Caco-2 (cell line): ENCODE measurements around the gene APOH. TPM values are rescaled to one million over a fixed set of nuclear protein-coding genes. Genes with fewer than 3 reads are reported as not detected.

ENCODE experiments used
- BruUV-seq: library from RNA; stranded (reverse); fragments of 400-500 nt; replicated peaks from 2 replicates; lab custom pipeline; 2021; lab: Mats Ljungman, UMichigan
- CTCF ChIA-PET: fragments of 300-600 bp; sonication (Branson Sonifier 250); formaldehyde crosslinking; loops from one replicate; lab custom pipeline; 2022; ENCODE audit warnings: antibody characterized with exemption; lab: Charles Lee
- POLR2A ChIA-PET: fragments of 300-600 bp; sonication (Branson Sonifier 250); formaldehyde crosslinking; loops from one replicate; lab custom pipeline; 2022; ENCODE audit warnings: antibody characterized with exemption; lab: Charles Lee
- DNase-seq, 2 experiments: peaks; one replicate each; pipeline versions ENCODE4 v3.0.0 to v3.0.0-alpha.2; 2020 to 2022
- H3K27me3 ChIP-seq: replicated peaks from 2 replicates; pipeline ENCODE4 v1.6.0; 2011; ENCODE audit warnings: low read length; ENCODE audit not compliant: control insufficient read depth, insufficient read depth
- H3K36me3 ChIP-seq: 2 replicates; pipeline ENCODE4 v1.5.1; 2011; ENCODE audit warnings: low read length; ENCODE audit not compliant: control insufficient read depth, insufficient read depth
- H3K4me1 ChIP-seq: fragments of 250-450 bp; sonication (Bioruptor Pico); 2 replicates; pipeline ENCODE4 v1.5.1; 2020; ENCODE audit warnings: mild to moderate bottlenecking
- H3K4me3 ChIP-seq: 2 replicates; pipeline ENCODE4 v1.5.1; 2011; ENCODE audit warnings: low read depth, mild to moderate bottlenecking, control low read depth, low read length
- H3K9me3 ChIP-seq: fragments of 250-450 bp; sonication (Bioruptor Pico); 2 replicates; pipeline ENCODE4 v1.5.1; 2020; ENCODE audit warnings: mild to moderate bottlenecking, moderate library complexity
- H3K27ac Mint-ChIP-seq: one replicate; pipeline ENCODE4 v1.8.0; 2022; ENCODE audit warnings: mixed read lengths; ENCODE audit not compliant: unreplicated experiment
- H3K27me3 Mint-ChIP-seq: one replicate; pipeline ENCODE4 v1.8.0; 2022; ENCODE audit warnings: mixed read lengths; ENCODE audit not compliant: insufficient read depth, unreplicated experiment
- H3K36me3 Mint-ChIP-seq: one replicate; pipeline ENCODE4 v1.8.0; 2022; ENCODE audit warnings: mild to moderate bottlenecking, mixed read lengths; ENCODE audit not compliant: insufficient read depth, unreplicated experiment
- H3K4me1 Mint-ChIP-seq: one replicate; pipeline ENCODE4 v1.8.0; 2022; ENCODE audit warnings: low read depth, mixed read lengths; ENCODE audit not compliant: unreplicated experiment
- H3K4me3 Mint-ChIP-seq: one replicate; pipeline ENCODE4 v1.8.0; 2022; ENCODE audit warnings: mild to moderate bottlenecking, moderate library complexity, mixed read lengths; ENCODE audit not compliant: unreplicated experiment
- H3K9me3 Mint-ChIP-seq: one replicate; pipeline ENCODE4 v1.8.0; 2022; ENCODE audit warnings: mixed read lengths; ENCODE audit not compliant: unreplicated experiment
- intact Hi-C: fragments of 100-400 bp; cut with micrococcal nuclease; formaldehyde crosslinking; loops from one replicate; pipeline ENCODE4 v1.10.0; 2022; ENCODE audit not compliant: unreplicated experiment
- total RNA-seq: library from RNA; stranded (reverse); gene quantifications from 2 replicates; pipeline ENCODE4 v1.2.3, GENCODE V29; 2022
- TF ChIP-seq, protein P1 (sequence below), 2 experiments: fragments of 200-600 bp in 1 of 2; IDR thresholded peaks; 1 replicate in 1 of 2; 2 replicates in 1 of 2; pipeline versions ENCODE4 v1.5.1 to v1.8.0; 2011 to 2022; ENCODE audit warnings: antibody characterized with exemption in 1 of 2, control low read depth in 1 of 2, inconsistent platforms in 1 of 2, low read depth in 1 of 2, low read length in 1 of 2, mild to moderate bottlenecking in 1 of 2, moderate library complexity in 1 of 2; ENCODE audit not compliant: insufficient read depth in 1 of 2, severe bottlenecking in 1 of 2, unreplicated experiment in 1 of 2

Gene APOH
- total RNA-seq, 1 experiment from 2014 or later = 135 TPM

DNA sequence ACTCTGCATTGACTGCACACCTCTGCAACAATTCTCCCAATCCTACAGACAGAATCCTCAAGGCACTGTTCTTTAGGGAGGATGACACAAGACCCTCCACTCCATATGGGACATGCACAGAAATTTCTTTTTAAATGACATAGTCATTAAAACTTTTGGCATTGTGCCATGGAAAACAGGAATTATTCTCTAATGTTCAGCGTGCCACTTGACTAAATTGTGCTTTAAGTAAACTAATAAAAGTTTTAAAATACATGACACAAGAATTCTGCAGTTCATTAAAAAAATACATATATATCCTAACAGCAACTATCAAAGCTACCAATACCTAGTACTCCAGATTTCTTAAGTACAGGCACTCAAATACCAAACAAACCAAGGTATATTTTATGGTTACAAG, 53.3 kb downstream of the APOH start:
- Histone ChIP-seq H3K9me3 (no peaks in the 10 kb centered on the region), H3K4me3 (no peak overlapping the region), H3K36me3 (no peaks in the 10 kb centered on the region), H3K4me1 (no peaks in the 10 kb centered on the region), H3K27me3 (no peaks in the 10 kb centered on the region)
- TF ChIP-seq, protein P1, sequence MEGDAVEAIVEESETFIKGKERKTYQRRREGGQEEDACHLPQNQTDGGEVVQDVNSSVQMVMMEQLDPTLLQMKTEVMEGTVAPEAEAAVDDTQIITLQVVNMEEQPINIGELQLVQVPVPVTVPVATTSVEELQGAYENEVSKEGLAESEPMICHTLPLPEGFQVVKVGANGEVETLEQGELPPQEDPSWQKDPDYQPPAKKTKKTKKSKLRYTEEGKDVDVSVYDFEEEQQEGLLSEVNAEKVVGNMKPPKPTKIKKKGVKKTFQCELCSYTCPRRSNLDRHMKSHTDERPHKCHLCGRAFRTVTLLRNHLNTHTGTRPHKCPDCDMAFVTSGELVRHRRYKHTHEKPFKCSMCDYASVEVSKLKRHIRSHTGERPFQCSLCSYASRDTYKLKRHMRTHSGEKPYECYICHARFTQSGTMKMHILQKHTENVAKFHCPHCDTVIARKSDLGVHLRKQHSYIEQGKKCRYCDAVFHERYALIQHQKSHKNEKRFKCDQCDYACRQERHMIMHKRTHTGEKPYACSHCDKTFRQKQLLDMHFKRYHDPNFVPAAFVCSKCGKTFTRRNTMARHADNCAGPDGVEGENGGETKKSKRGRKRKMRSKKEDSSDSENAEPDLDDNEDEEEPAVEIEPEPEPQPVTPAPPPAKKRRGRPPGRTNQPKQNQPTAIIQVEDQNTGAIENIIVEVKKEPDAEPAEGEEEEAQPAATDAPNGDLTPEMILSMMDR (IDR thresholded peaks at IDR 0.05; ENCODE audit: insufficient read depth in 1 of 2, low read depth in 1 of 2, low read length in 1 of 2, severe bottlenecking in 1 of 2, unreplicated experiment in 1 of 2) = no peak
- CTCF ChIA-PET = no interaction called here
- no peaks in the 10 kb centered on the region for H3K27me3 Mint-ChIP-seq
- no peak overlapping the region for H3K27ac Mint-ChIP-seq
- intact Hi-C loops = no loop called here
- H3K4me3 Mint-ChIP-seq = no peak overlapping the region
- H3K4me1 Mint-ChIP-seq = no peaks in the 10 kb centered on the region
- H3K9me3 Mint-ChIP-seq = peaks cover 9% of the 10 kb centered on the region
- BruUV-seq = no TSS peak
- no peak for DNase-seq
- POLR2A ChIA-PET = no interaction called here
- no peaks in the 10 kb centered on the region for H3K36me3 Mint-ChIP-seq

DNA sequence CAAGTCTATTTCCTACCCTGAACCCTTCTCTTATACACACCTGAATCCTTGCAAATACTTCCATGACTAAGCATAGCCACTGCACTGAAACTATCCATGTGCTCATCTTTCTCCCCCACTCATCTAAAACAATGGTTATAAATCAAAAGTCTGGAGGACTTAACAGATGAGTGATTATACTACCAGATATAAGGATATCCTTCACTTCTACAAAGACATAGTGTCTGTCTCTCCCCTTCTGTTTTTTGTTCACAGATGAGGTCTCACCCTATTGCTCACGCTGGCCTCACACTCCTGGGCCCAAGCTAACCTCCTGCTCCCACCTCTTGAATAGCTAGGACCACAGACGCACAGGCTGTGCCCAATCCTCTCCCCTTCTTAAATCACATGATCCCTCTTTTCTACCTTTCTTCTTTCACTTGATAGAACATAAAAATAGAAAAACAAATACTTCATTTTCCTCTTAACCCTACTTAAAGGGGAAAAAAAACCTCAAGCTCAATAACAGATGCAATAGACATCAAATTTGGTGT, 56.5 kb downstream of the APOH start:
- Mint-ChIP-seq H3K36me3 (no peaks in the 10 kb centered on the region), H3K4me1 (no peaks in the 10 kb centered on the region), H3K27ac (no peak overlapping the region), H3K9me3 (no peaks in the 10 kb centered on the region), H3K4me3 (no peak overlapping the region), H3K27me3 (no peaks in the 10 kb centered on the region)
- BruUV-seq = no TSS peak
- DNase-seq = no peak
- Histone ChIP-seq H3K27me3 (no peaks in the 10 kb centered on the region), H3K4me3 (no peak overlapping the region), H3K9me3 (no peaks in the 10 kb centered on the region), H3K4me1 (no peaks in the 10 kb centered on the region), H3K36me3 (no peaks in the 10 kb centered on the region)
- POLR2A ChIA-PET = no interaction called here
- TF ChIP-seq, protein P1 (IDR thresholded peaks at IDR 0.05; ENCODE audit: insufficient read depth in 1 of 2, low read depth in 1 of 2, low read length in 1 of 2, severe bottlenecking in 1 of 2, unreplicated experiment in 1 of 2) = no peak
- intact Hi-C loops = no loop called here
- CTCF ChIA-PET = no interaction called here

DNA sequence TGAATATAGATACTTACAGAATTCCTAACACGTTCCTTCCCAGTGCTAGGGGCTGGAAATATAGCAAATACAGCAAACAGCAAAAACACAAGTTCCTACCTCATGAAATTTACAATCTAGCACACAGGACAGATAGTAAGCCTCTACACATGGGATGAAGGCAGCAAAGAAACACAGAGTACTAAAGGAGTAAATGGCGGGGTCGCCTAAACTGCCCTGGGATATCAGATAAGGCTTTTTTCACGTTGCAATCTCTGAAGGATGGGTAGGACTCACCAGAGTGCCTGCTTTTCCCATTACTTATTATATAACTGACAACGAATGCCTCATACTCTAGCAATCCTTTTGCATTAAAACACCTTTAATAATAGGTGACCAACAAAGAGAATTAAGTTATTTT, 57.1 kb downstream of the APOH start:
- no peaks in the 10 kb centered on the region for H3K9me3 Mint-ChIP-seq
- Histone ChIP-seq H3K4me1 (no peaks in the 10 kb centered on the region), H3K9me3 (no peaks in the 10 kb centered on the region), H3K36me3 (no peaks in the 10 kb centered on the region), H3K27me3 (no peaks in the 10 kb centered on the region), H3K4me3 (no peak overlapping the region)
- no peaks in the 10 kb centered on the region for H3K27me3 Mint-ChIP-seq
- ChIA-PET CTCF (no interaction called here), POLR2A (no interaction called here)
- H3K4me3 Mint-ChIP-seq = no peak overlapping the region
- no peaks in the 10 kb centered on the region for H3K4me1 Mint-ChIP-seq
- intact Hi-C loops = no loop called here
- no peaks in the 10 kb centered on the region for H3K36me3 Mint-ChIP-seq
- BruUV-seq = no TSS peak
- no peak overlapping the region for H3K27ac Mint-ChIP-seq
- TF ChIP-seq, protein P1 (IDR thresholded peaks at IDR 0.05; ENCODE audit: insufficient read depth in 1 of 2, low read depth in 1 of 2, low read length in 1 of 2, severe bottlenecking in 1 of 2, unreplicated experiment in 1 of 2) = no peak
- DNase-seq = no peak
